ENCODE data around the gene TMEM150B.
"Not testable (repeated sequence)": the region's sequence is repeated elsewhere in the genome, so short reads cannot be mapped to it uniquely, and the experiment has no call there.

DNA sequence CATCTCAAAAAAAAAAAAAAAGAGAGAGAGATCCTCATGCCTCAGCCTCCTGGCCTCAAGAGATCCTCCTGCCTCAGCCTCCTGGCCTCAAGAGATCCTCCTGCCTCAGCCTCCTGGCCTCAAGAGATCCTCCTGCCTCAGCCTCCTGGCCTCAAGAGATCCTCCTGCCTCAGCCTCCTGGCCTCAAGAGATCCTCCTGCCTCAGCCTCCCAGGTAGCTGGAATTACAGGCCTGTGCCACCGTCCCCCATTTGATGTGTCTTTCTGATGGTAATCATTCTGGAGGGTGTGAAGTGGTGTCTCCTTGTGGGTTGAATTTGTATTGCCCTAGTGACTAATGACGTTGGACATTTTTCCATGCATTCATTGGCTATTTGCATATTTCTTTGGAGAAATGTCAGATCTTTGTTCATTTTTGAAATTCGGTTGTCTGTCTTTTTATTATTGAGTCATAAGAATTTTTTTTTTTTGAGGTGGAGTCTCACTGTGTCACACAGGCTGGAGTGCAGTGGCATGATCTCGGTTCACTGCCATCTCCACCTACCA is 3.7 kb upstream of the TMEM150B start:
- TF ChIP-seq, protein P1, sequence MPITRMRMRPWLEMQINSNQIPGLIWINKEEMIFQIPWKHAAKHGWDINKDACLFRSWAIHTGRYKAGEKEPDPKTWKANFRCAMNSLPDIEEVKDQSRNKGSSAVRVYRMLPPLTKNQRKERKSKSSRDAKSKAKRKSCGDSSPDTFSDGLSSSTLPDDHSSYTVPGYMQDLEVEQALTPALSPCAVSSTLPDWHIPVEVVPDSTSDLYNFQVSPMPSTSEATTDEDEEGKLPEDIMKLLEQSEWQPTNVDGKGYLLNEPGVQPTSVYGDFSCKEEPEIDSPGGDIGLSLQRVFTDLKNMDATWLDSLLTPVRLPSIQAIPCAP (CRISPR knock-in tag; IDR thresholded peaks at IDR 0.05; ENCODE audit: low read depth), result not testable (repeated sequence)
- TF ChIP-seq POLR2A (IDR thresholded peaks at IDR 0.05; ENCODE audit: insufficient read depth in 1 of 2, low read depth in 2 of 2, low read length in 2 of 2); MEIS2 (CRISPR knock-in tag; IDR thresholded peaks at IDR 0.05); PHB2 (IDR thresholded peaks at IDR 0.05; ENCODE audit: partially characterized antibody); ZNF24 (IDR thresholded peaks at IDR 0.05); ZFX (CRISPR knock-in tag; IDR thresholded peaks at IDR 0.05; ENCODE audit: low read depth); HCFC1 (IDR thresholded peaks at IDR 0.05; ENCODE audit: low read depth, low read length); EP300 (IDR thresholded peaks at IDR 0.05; ENCODE audit: low read depth in 2 of 2, low read length in 2 of 2); EP300 (CRISPR knock-in tag; IDR thresholded peaks at IDR 0.05; ENCODE audit: borderline replicate concordance); LCORL (IDR thresholded peaks at IDR 0.05); LCORL (CRISPR knock-in tag; IDR thresholded peaks at IDR 0.05); MAFF (IDR thresholded peaks at IDR 0.05; ENCODE audit: low read depth, low read length): not testable (repeated sequence)
- TF ChIP-seq, protein P2, sequence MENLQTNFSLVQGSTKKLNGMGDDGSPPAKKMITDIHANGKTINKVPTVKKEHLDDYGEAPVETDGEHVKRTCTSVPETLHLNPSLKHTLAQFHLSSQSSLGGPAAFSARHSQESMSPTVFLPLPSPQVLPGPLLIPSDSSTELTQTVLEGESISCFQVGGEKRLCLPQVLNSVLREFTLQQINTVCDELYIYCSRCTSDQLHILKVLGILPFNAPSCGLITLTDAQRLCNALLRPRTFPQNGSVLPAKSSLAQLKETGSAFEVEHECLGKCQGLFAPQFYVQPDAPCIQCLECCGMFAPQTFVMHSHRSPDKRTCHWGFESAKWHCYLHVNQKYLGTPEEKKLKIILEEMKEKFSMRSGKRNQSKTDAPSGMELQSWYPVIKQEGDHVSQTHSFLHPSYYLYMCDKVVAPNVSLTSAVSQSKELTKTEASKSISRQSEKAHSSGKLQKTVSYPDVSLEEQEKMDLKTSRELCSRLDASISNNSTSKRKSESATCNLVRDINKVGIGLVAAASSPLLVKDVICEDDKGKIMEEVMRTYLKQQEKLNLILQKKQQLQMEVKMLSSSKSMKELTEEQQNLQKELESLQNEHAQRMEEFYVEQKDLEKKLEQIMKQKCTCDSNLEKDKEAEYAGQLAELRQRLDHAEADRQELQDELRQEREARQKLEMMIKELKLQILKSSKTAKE (CRISPR knock-in tag; IDR thresholded peaks at IDR 0.05; ENCODE audit: borderline replicate concordance), result not testable (repeated sequence)
- TF ChIP-seq, protein P3, sequence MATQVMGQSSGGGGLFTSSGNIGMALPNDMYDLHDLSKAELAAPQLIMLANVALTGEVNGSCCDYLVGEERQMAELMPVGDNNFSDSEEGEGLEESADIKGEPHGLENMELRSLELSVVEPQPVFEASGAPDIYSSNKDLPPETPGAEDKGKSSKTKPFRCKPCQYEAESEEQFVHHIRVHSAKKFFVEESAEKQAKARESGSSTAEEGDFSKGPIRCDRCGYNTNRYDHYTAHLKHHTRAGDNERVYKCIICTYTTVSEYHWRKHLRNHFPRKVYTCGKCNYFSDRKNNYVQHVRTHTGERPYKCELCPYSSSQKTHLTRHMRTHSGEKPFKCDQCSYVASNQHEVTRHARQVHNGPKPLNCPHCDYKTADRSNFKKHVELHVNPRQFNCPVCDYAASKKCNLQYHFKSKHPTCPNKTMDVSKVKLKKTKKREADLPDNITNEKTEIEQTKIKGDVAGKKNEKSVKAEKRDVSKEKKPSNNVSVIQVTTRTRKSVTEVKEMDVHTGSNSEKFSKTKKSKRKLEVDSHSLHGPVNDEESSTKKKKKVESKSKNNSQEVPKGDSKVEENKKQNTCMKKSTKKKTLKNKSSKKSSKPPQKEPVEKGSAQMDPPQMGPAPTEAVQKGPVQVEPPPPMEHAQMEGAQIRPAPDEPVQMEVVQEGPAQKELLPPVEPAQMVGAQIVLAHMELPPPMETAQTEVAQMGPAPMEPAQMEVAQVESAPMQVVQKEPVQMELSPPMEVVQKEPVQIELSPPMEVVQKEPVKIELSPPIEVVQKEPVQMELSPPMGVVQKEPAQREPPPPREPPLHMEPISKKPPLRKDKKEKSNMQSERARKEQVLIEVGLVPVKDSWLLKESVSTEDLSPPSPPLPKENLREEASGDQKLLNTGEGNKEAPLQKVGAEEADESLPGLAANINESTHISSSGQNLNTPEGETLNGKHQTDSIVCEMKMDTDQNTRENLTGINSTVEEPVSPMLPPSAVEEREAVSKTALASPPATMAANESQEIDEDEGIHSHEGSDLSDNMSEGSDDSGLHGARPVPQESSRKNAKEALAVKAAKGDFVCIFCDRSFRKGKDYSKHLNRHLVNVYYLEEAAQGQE (IDR thresholded peaks at IDR 0.05; ENCODE audit: borderline replicate concordance in 1 of 2, low read depth in 1 of 2, low read length in 2 of 2), result not testable (repeated sequence)

All from HepG2 (cell line).